ENCODE results near the gene SKI. TPM values are rescaled to one million over a fixed set of nuclear protein-coding genes. Genes with fewer than 3 reads are reported as not detected.

Gene SKI
- total RNA-seq, 1 donor from 2014 or later: 116 TPM

DNA sequence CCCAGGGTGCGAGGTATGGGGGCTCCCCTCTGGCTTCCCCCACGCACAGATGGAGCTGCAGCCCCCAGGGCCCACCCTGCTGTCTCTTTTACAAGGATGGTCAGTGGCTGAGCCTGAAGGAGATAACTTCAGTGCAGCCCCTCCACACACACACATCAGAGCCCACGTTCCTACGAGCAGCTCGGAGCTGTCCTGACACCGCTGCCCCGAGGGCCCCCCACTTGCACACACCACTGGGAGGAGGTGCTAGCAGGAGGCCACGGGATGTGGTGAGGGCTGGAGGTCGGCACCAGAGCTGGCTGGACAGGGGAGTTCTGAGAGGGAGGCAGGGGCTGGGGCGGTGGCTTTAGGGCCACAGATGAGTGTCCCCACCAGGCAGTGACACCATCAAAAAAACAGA is 109.4 kb downstream of the SKI start:
- peaks cover 17% of the 10 kb centered on the region for H3K4me1 Mint-ChIP-seq (ENCODE audit: low read depth)
- DNase-seq (ENCODE audit: low spot score): no peak
- H3K36me3 Mint-ChIP-seq (ENCODE audit: low read depth): no peaks in the 10 kb centered on the region
- no peak for TF ChIP-seq CTCF (IDR thresholded peaks at IDR 0.05)
- H3K27ac Mint-ChIP-seq (ENCODE audit: unreplicated experiment): no peak overlapping the region
- H3K27me3 Mint-ChIP-seq (ENCODE audit: low read depth): no peaks in the 10 kb centered on the region
- no peaks in the 10 kb centered on the region for H3K9me3 Mint-ChIP-seq (ENCODE audit: low read depth)
- H3K4me3 Mint-ChIP-seq (ENCODE audit: unreplicated experiment): no peak overlapping the region

GRCh38 chr1:2339206-2340085 is 111.3 kb downstream of the SKI start:
- Mint-ChIP-seq H3K27ac (ENCODE audit: unreplicated experiment) (no peak overlapping the region), H3K4me1 (ENCODE audit: low read depth) (peaks cover 11% of the 10 kb centered on the region), H3K4me3 (ENCODE audit: unreplicated experiment) (no peak overlapping the region), H3K36me3 (ENCODE audit: low read depth) (no peaks in the 10 kb centered on the region), H3K9me3 (ENCODE audit: low read depth) (no peaks in the 10 kb centered on the region), H3K27me3 (ENCODE audit: low read depth) (no peaks in the 10 kb centered on the region)
- TF ChIP-seq CTCF (IDR thresholded peaks at IDR 0.05): no peak
- DNase-seq (ENCODE audit: low spot score): no peak

DNA sequence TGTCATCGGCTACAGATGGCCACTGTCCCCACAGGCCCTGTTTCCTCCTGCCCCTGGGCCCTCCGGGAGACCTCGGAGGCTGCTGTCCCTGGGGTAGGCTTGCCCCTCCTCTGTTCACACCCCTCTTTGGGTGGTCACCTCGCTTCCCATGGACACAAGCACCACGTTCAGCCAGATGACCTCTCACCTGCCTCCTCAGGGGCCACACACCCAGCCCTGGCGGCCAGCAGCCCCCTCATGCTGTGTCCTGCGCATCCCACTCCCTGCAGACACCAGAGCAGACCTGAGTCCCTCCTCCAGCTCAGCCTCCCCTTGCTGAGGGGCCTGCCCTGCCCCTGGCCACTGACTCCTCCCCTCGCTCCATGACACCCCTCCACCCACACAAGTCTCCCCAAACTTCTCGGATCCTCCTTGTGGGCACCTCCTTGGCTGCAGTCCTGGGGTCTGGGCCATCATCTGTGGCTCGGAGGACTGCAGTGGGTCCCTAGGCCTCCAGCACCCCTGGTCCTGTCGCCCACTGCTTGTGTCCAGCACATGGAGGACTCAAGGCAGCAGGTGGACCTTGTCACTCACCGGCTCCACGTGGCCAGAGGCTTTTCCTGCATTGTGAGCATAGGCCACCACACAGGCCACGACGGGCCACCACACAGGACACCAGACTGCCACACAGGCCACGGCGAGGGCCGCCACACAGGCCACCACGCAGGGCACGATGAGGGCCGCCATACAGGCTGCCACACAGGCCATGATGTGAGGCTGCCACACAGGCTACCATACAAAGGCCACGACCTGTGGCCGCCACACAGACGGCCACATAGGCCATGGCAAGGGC is 112.2 kb downstream of the SKI start:
- peaks cover 2% of the 10 kb centered on the region for H3K4me1 Mint-ChIP-seq (ENCODE audit: low read depth)
- DNase-seq (ENCODE audit: low spot score): peak; percentile 83
- H3K9me3 Mint-ChIP-seq (ENCODE audit: low read depth): no peaks in the 10 kb centered on the region
- no peak overlapping the region for H3K4me3 Mint-ChIP-seq (ENCODE audit: unreplicated experiment)
- H3K27ac Mint-ChIP-seq (ENCODE audit: unreplicated experiment): no peak overlapping the region
- no peak for TF ChIP-seq CTCF (IDR thresholded peaks at IDR 0.05)
- H3K36me3 Mint-ChIP-seq (ENCODE audit: low read depth): no peaks in the 10 kb centered on the region
- H3K27me3 Mint-ChIP-seq (ENCODE audit: low read depth): no peaks in the 10 kb centered on the region

DNA sequence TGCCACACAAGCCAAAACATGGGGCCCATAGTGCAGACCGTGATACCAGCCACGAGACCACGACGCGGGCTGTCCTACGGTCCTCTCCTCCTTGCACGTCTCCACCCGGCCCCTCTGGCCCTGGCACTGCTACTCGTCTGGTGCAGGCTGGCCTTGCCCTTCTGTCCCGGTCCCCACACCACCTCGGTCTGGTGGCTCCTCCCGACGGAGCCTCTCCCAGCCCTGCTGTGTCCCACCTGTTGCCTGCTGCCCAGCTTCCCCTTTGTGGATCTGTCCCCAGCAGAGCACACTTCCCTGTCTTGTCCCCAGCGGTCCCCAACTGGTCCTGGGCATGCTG is 112.8 kb downstream of the SKI start:
- no peaks in the 10 kb centered on the region for H3K9me3 Mint-ChIP-seq (ENCODE audit: low read depth)
- no peak for TF ChIP-seq CTCF (IDR thresholded peaks at IDR 0.05)
- peak overlapping the region; percentile 17 for H3K27ac Mint-ChIP-seq (ENCODE audit: unreplicated experiment)
- no peaks in the 10 kb centered on the region for H3K36me3 Mint-ChIP-seq (ENCODE audit: low read depth)
- no peaks in the 10 kb centered on the region for H3K27me3 Mint-ChIP-seq (ENCODE audit: low read depth)
- DNase-seq (ENCODE audit: low spot score): peak; percentile 87
- no peak overlapping the region for H3K4me3 Mint-ChIP-seq (ENCODE audit: unreplicated experiment)
- no peaks in the 10 kb centered on the region for H3K4me1 Mint-ChIP-seq (ENCODE audit: low read depth)

DNA sequence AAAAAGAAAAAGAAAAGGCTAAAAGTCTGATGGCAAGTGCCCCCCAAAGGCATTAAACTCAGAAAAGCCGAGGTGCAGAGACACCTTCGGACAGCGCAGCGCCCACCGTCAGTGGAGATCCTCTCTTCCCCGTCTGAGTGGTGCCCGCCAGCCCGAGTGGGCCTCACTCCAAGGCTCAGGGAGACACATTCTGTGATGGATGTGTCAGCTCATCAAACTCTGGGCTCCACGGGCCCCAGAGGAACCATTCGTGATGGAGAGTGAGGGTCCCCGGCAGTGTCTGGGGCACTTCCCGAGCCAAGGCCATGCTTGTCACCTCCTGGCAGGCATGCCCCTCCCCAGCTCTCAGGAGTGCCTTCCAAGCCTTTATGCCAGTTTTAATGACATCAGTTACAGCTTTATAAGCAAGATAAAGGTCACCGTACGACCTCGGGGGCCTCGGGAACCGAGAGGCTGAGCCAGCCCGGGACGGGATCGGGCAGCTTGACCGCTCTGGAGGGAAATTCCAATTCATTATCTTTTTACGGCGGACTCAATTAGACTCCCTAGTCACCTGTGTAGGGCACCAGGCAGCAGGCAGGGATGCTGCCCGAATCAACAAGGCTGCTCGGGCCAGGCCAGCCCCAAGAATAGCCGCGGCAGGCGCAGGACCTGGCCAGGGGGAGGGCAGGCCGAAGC is 113.7 kb downstream of the SKI start:
- no peaks in the 10 kb centered on the region for H3K4me1 Mint-ChIP-seq (ENCODE audit: low read depth)
- no peak overlapping the region for H3K27ac Mint-ChIP-seq (ENCODE audit: unreplicated experiment)
- no peak for TF ChIP-seq CTCF (IDR thresholded peaks at IDR 0.05)
- H3K9me3 Mint-ChIP-seq (ENCODE audit: low read depth): no peaks in the 10 kb centered on the region
- no peaks in the 10 kb centered on the region for H3K27me3 Mint-ChIP-seq (ENCODE audit: low read depth)
- peak; percentile 68 for DNase-seq (ENCODE audit: low spot score)
- no peaks in the 10 kb centered on the region for H3K36me3 Mint-ChIP-seq (ENCODE audit: low read depth)
- no peak overlapping the region for H3K4me3 Mint-ChIP-seq (ENCODE audit: unreplicated experiment)
